SK-N-MC (cell line): ENCODE measurements around the gene QRFP.

ENCODE experiments used
- EZH2 ChIP-seq: fragments of 200-600 bp; sonication (generic); IDR thresholded peaks from one replicate; pipeline ENCODE4 v1.6.1; 2017; ENCODE audit warnings: antibody characterized with exemption
- POLR2AphosphoS5 ChIP-seq: IDR thresholded peaks from 2 replicates; pipeline ENCODE4 v1.6.1; 2012; ENCODE audit warnings: mild to moderate bottlenecking, low read depth, low read length, borderline replicate concordance

GRCh38 chr9:130871395-130872062 is 25.1 kb downstream of the QRFP start:
- TF ChIP-seq EZH2 (no peak), POLR2AphosphoS5 (no peak)
